ENCODE measurements around the gene ATP1A1.

The ATP1A1 gene

DNA sequence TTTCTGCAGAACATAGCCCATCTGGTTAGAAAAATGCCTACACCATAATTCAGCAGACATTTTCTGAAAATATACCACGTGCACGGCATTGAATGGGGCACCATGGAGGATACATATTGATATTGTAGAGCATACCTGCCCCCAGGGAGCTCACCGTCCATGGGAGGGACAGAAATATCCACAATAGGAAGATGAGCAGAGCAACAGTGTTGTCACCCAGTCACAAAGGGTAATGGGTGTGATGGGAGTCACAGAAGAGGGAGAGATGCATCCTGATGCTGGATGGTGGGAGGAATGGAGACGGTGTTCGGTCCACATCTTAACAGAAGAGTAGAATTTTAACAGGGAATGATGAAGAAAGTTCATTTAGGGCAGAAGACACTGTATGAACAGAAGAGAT lies 51.4 kb downstream of the ATP1A1 start:
- intact Hi-C loops (cut with DNase I): no loop called here
- no peak for DNase-seq

DNA sequence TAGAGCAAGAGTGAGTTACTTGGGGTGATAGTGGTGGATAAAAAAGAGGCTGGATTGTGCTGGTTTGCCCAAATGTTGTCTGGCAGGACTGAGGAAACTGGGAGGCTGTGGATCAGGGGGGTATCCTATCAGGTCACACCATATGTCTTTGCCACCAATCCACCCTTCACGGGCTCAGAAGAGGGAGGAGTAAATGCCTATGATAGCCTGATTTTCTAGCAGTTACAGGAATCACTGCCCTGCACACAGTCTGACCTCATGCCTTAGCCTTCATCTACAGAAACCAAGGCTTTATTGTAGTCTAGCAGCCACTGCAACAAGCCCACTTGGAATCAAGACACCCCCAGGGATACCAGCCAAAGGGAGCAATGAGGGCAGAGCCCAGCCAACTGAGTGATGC lies 51.8 kb downstream of the ATP1A1 start:
- DNase-seq: peak in 1 of 42 donors; percentile 29
- intact Hi-C loops (cut with DNase I): no loop called here

DNA sequence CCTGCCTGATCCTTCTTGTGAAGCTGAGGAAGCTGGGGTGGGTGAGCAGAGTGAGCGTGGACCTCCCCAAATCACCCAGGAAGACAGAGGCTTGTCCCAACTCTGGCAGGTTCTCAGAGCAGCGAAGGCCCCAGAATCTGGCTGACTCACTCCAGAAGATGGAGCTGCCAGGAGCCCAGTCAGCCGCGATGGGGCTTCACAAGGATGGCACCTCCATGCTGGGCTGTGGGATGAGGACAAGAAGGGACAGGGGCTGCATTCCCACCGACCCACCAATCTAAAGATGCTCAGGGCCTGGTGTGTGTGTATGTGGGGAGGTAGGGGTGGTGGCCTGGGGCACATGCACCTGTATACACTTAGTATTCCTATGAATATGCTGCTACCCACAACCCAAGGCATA lies 52.9 kb downstream of the ATP1A1 start:
- DNase-seq: no peak
- intact Hi-C loops (cut with DNase I): no loop called here

DNA sequence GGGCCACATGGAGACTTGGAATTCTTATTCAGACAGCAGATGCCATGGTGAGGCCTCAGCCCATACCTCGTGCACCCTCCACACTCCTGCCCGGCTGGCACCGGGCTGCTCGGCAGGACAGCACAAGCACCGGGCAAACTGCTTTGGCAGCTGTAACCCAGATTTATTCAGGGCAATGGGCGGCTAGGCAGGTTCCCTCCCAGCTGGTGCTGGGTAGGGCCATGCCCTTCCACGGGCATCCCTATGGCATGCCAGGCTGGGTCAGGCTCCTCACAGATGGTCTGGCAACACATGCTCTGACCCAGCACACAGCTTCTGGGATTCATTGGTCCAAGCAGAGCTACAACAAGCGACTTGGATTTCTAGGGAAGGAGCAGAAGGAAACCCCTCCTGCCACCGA lies 53.4 kb downstream of the ATP1A1 start:
- intact Hi-C loops (cut with DNase I): no loop called here
- DNase-seq: peak in 13 of 42 donors; percentile 23 to 72 (median 49)

DNA sequence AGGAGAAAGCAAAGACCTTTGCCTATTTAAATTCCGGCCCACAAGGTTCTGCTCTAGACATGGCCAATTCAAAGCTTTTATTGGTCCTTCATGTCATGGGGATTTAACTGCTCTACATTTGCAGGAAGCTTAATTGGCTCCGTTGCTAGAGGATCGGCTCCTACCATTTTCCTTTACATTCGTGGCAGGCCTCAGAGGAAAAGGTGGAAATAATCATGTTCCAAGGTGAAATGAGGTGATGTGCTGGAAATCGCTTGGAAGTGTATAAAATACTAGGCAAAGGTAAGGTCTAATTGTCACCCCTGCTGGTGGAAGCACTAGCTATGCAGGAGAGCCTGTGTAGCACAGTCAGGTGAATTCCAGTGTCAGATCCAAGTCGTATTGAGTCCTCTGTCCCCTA lies 55.5 kb downstream of the ATP1A1 start:
- no peak for DNase-seq
- intact Hi-C loops (cut with DNase I): no loop called here

DNA sequence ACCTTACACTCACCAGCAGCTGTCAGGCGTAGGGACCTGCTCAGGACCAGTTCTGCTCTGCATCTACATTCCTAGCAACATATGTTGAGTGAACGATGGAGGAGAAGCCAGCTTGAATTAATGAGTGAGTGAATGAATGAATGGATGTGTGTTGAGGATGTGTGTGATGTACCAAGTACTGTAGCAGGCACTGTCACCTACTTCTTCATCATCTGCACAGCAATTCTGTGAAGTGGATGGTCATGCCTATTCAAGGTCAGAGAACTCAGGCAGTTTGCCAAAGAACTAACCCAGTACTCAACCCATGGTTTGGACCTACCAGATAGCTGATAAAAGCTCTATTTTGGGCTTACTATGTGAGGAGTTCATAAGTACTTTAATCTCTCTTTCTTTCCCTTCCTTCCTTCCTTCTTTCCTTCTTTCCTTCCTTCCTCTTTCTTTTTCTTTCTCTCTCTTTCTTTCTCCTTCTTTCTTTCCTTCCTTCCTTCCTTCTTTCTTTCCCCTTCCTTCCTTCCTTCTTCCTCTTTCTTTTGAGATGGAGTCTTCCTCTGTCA lies 56.9 kb downstream of the ATP1A1 start:
- no peak for DNase-seq
- intact Hi-C loops (cut with DNase I): loop anchor here (5.0 kb wide), 1 partner anchor 57 kb away; no protein-coding TSS in a partner anchor

DNA sequence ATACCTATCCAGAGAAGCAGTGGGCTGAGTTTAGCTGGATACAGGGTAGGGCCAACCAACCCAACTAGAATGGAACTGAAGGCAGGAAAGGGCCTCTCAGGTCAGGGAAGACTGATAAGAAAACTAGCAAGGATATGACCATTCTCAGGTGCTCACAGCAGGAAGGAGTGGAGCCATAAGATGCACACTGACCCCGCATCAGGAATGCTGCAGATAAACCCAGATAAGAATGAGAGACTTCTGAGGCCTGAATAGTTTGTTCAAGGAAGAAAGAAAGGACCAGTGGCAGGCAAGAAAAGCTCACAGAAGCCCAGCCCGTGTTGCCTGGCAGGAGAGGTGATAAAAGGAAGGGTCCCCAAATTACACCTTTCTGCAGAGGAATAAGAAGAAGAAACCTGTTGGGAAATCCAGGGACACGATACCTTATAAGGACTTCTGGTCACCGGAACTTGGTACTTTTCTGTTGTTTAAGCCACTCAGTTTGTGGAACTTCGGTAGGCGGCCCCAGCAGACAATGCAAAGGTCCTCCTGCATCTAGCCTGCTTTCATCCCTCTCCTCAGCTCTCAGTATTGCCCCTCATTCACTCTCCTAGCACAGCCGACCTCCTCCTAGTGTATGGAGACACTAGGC lies 58.9 kb downstream of the ATP1A1 start:
- no peak for DNase-seq
- intact Hi-C loops (cut with DNase I): loop anchor here (5.0 kb wide), 1 partner anchor 55 kb away; no protein-coding TSS in a partner anchor

DNA sequence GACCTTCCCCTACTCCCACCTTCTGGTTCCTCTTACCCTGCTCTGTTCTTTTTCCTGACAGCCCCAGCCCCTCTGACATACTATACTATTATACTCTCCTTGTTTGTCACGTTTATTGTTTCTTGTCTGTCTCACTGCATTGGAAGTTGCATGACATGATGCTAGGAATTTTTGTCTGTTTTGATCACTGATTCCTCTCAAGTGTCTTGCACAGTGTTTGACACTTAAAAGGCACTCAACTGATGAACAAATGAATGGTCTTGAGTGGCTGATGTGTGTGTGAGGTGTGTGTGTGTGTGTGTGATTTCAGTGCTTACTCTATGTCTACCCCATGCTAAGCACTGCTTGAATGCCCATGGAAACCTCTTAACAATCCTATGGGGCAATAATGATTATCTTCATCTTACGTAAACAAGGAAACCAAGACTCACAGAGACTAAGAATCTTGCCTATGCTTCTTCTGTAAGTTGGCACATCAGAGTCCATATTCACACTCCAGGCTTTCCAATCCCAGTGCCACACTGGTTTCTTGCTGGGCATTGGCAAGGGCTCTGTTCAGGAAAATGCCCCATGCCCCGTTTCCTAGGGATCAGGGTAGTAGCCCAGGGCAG lies 59.7 kb downstream of the ATP1A1 start:
- intact Hi-C loops (cut with DNase I): loop anchor here (5.0 kb wide), 1 partner anchor 55 kb away; no protein-coding TSS in a partner anchor
- DNase-seq: no peak

DNA sequence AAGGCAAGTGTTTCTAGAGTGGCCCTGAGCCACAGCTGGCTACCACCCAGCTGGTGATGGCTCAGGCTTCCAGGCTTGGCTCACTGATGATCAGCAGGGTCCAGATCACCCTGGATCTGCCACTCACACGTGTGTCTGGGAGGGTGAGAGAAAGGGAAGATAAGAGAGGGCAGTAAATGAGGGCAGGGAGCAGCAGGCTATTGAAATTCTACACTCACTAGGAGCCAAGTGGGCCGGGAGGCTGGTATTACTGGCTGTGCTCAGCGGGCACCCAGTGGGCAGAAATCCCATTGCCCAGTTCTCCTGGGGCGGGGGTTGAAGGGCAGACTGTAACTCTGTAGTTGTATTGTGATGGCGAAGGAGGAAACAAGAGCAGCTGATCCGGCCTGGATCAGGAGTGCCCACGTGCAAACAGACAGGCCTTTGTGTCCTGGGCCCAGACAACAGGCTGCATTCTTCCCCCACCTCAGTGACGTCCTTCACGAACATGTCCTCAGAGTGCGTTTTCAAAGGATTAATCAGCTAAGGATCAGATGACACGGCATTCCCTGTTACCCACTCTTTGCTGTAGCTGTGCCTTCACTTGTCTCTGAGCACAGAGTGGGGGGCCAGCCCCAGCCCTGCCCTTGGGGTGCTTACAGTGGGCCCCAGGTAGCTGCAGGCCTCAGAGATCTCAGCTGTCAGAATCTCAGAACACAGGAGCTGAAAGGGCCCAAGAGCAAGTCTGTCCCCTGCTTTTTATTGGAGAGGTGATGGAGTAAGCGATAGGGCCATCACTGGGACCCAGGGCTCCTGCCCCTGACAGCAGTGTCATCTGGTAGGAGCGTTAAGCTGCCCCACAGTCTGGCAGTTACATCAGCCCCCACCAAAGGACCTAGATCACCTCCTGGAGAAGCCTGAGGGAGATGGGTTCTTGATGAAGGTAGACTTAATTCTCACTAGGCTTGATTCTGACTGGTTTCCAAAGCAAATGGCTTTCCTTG lies 60.5 kb downstream of the ATP1A1 start:
- DNase-seq: peak; percentile 79 to 97 (median 92)

DNA sequence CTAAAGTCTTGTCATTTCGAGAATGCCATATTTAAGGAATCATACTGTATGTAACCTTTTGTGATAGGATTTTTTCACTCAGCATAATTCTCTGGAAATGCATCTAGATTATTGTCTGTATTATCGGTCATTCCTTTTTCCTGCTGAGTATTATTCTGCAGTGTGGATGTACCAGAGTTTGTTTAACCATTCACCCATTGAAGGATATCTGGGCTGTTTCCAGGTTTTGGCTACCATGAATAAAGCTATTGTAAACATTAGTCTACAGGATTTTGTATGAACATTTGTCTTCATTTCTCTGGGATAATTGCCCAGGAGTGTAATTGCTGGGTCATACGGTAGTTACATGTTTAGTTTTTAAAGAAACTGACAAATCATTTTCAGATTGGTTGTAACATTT lies 61.8 kb downstream of the ATP1A1 start:
- intact Hi-C loops (cut with DNase I): loop anchor here (5.0 kb wide), 1 partner anchor 52 kb away; no protein-coding TSS in a partner anchor

More for the DNA sequence above, 60.5 kb downstream of the ATP1A1 start:
- intact Hi-C loops (cut with DNase I): loop anchor here (5.0 kb wide), 1 partner anchor 54 kb away; no protein-coding TSS in a partner anchor

DNA sequence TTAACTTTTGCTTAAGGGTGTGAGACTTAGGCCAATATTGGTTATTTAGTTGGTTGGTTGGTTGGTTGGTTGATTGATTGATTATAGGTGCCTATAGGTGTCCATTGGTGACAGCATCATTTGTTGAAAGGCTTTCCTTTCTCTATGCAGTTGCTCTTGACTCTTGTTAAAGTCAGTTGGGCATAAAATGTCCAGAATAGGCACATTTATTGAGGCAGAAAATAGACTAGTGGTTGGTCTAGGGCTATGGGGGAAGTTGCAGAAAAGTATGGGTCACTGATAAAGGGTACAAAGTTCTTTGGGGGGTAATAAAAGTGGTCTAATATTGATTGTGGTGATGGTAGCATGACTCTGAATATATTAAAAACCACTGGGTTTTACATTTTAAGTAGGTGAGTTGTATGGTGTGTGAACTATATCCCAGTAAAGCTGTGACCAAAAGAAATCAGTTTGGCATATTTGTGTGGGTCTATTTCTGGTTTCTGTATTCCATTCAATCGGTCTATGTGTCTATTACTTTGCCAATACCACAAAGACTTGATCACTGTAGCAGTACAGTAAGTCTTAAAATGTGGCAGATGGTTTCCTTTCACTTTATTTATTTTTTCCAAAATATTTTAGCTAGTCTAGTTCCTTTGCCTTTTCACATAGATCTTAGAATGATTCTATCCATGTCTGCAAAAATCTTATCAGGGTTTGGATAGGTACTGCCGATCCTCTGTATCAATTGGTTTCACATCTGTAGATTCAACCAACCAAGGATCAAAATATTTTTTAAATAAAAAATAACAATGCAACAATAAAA lies 63.0 kb downstream of the ATP1A1 start:
- no peak for DNase-seq
- intact Hi-C loops (cut with DNase I): no loop called here

More for the DNA sequence above, 61.8 kb downstream of the ATP1A1 start:
- no peak for DNase-seq

DNA sequence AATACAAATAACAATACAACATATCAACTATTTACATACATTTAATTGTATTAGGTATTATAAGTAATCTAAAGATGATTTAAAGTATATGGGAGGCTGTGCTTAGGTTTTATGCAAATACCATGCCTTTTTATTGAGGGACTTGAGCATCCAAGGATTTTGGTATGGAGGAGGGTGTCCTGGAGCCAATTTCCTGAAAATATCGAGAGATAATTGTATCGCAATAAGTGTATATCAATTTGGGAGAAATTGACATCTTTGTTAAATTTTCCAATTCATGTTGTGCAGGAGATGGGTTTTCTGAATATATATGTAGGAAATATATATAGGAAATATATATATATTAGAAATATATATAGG lies 63.5 kb downstream of the ATP1A1 start:
- DNase-seq: no peak
- intact Hi-C loops (cut with DNase I): no loop called here

DNA sequence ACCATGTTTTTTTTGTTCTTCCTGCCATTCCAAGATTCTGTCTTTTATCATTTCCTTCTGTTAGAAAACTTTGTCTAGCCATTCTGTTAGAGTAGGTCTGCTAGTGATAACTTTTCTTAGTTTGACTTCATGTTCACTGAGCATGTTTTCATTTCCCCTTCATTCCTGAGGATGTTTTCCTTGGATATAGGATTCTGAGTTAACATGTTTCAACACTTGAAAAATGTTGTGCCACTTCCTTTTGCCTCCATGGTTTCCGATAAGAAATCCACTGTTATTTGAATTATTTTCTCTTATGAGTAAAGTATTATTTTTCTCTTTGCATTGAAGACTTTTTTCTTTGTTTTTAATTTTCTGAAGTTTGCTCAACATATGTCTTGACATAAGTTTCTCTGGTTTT lies 66.7 kb downstream of the ATP1A1 start:
- DNase-seq: no peak
- intact Hi-C loops (cut with DNase I): no loop called here

DNA sequence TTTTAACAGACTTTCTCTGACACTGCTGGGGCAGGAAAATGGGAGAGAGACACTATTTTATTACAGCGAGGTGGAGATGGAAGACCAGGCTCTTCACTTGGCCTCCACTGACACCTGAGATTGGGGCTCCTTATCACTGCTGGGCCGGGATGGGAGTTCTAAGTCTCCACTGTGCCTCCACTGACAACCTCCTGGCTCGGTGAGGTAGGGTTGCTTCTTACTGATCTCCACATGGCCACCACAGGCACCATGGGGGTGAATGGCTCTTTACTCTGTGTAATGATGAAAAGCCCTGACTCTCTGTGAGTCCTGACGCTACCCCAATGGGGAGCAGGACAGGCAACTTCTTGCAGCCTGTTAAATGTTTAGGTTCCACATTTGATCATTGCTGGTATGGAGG lies 67.7 kb downstream of the ATP1A1 start:
- intact Hi-C loops (cut with DNase I): no loop called here
- DNase-seq: no peak

DNA sequence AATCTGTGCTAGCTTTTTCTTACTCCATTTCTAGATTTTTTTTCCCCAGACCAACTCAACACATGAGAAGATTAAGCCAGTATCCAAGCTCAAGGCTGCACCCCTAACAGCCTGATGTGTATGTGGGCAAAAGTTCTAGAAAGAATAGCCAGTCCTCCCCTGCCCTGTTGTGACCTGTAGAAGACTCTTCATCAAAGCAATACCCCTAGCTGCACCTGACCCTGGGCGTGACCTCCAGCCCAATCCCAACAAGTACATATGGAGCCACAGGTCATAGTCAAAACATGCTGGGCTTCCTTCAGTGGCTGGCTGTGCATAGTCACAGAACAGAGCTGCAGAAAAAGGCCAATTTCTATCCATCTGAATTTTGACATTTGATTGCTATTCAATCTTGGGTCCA lies 72.5 kb downstream of the ATP1A1 start:
- no peak for DNase-seq
- intact Hi-C loops (cut with DNase I): no loop called here

DNA sequence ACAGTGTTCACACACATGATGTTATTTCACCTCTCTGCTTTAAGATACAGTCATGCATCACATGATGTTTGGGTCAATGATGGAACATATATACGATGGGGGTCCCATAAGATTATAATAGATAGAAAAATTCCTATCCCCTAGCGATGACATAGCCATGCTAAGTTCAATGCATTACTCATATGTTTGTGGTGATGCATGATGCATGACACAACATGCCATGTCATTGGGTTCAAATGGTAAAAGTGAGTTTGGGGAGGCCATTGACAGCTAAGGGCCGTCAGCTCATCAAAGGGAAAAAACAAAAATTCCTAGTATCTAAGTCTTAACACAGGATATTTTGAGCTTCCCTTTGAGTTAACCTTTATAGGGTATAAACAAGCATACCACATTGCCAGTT lies 73.6 kb downstream of the ATP1A1 start:
- intact Hi-C loops (cut with DNase I): no loop called here
- no peak for DNase-seq

DNA sequence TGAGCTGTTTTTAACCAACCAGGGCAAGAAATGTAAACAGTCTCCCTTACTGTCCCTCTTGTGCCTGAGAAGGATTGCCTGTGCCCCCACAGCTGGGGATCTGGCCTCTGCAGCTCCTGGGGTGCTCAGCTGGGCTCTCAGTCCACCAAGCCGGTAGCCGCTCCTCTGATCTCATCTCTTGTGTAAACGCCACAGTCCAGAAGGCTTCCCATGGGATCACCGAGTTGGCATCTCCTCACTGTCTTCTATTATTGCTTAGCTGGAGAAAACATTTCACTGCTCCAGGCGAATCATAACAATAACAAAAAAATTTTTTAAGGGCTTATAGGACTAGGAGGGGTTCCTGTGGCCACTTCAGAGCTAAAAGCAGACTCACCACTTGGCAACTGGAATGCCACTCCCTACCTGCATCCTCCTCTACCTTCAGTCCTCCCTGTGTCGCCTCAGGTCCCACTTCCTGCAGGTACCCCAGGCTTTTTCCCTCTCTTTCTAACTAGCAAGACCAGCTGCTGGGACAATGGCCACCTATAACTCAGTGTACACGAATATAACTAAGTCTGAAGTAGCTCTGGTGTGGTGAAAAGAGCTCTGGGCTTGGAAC lies 75.8 kb downstream of the ATP1A1 start:
- DNase-seq: no peak
- intact Hi-C loops (cut with DNase I): no loop called here

DNA sequence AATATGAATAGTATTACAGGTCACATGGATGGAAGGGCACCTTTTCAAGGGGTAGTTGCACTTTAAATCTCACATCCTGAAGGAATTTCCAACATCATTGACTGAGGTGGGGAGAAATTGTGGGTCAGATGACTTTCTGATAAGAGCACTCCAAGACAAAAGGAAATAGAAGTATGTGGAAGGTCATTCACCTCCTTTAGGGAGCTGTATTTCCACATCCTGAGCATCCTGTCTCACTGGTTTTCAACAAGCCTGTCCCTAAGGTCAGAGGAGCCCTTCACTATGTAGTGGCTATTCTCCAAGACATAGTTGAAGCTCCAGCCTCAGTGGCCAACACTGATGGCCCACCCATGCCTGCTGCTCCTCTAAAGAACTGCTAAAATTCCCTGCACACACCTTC lies 76.5 kb downstream of the ATP1A1 start:
- no peak for DNase-seq
- intact Hi-C loops (cut with DNase I): no loop called here
